ENCODE data around the gene MS4A8. TPM values are rescaled to one million over a fixed set of nuclear protein-coding genes. Genes with fewer than 3 reads are reported as not detected.

The MS4A8 gene
- total and polyA plus RNA-seq, 2 donors from 2014 or later: 0.67 TPM; not detected in 1

GRCh38 chr11:60739114-60739513, 39.7 kb downstream of the MS4A8 start:
- Histone ChIP-seq H3K27me3 (ENCODE audit: control insufficient read depth, insufficient read depth, low read length) (no peaks in the 10 kb centered on the region), H3K9me3 (ENCODE audit: control insufficient read depth in 2 of 3, insufficient read depth in 1 of 3, low read length in 3 of 3) (peaks cover 0 to 14% (median 0%) of the 10 kb centered on the region in 3 donors), H3K4me1 (ENCODE audit: control insufficient read depth in 2 of 3, insufficient read depth in 2 of 3, low read depth in 1 of 3, low read length in 3 of 3) (no peaks in the 10 kb centered on the region), H3K4me3 (ENCODE audit: low read length in 3 of 3) (no peak overlapping the region), H3K36me3 (ENCODE audit: control insufficient read depth in 2 of 3, insufficient read depth in 3 of 3, low read length in 3 of 3) (no peaks in the 10 kb centered on the region), H3K9ac (ENCODE audit: low read length in 3 of 3) (no peak overlapping the region), H3K27ac (ENCODE audit: low read depth in 2 of 2, low read length in 2 of 2) (no peak overlapping the region)
- no peak for FAIRE-seq
- intact Hi-C loops (cut with DNase I): no loop called here
- TF ChIP-seq CTCF (IDR thresholded peaks at IDR 0.05; ENCODE audit: borderline replicate concordance, extremely low read depth, insufficient read depth): no peak
- no peak for DNase-seq

- peaks cover 0 to 16% (median 0%) of the 10 kb centered on the region in 3 donors for H3K9me3 ChIP-seq (ENCODE audit: control insufficient read depth in 2 of 3, insufficient read depth in 1 of 3, low read length in 3 of 3)
- no peak for FAIRE-seq
Observed at GRCh38 chr11:60740573-60740972, 41.2 kb downstream of the MS4A8 start.

GRCh38 chr11:60741421-60741820, 42.0 kb downstream of the MS4A8 start:
- no peaks in the 10 kb centered on the region for H3K27me3 ChIP-seq (ENCODE audit: control insufficient read depth, insufficient read depth, low read length)
- intact Hi-C loops (cut with DNase I): no loop called here
- no peak overlapping the region for H3K27ac ChIP-seq (ENCODE audit: low read depth in 2 of 2, low read length in 2 of 2)
- no peaks in the 10 kb centered on the region for H3K4me1 ChIP-seq (ENCODE audit: control insufficient read depth in 2 of 3, insufficient read depth in 2 of 3, low read depth in 1 of 3, low read length in 3 of 3)
- H3K9me3 ChIP-seq (ENCODE audit: control insufficient read depth in 2 of 3, insufficient read depth in 1 of 3, low read length in 3 of 3): peaks cover 0 to 16% (median 0%) of the 10 kb centered on the region in 3 donors
- no peaks in the 10 kb centered on the region for H3K36me3 ChIP-seq (ENCODE audit: control insufficient read depth in 2 of 3, insufficient read depth in 3 of 3, low read length in 3 of 3)
- no peak overlapping the region for H3K9ac ChIP-seq (ENCODE audit: low read length in 3 of 3)
- FAIRE-seq (no peak), DNase-seq (no peak)
- H3K4me3 ChIP-seq (ENCODE audit: low read length in 3 of 3): no peak overlapping the region
- no peak for TF ChIP-seq CTCF (IDR thresholded peaks at IDR 0.05; ENCODE audit: borderline replicate concordance, extremely low read depth, insufficient read depth)

More at GRCh38 chr11:60740573-60740972, 41.2 kb downstream of the MS4A8 start:
- intact Hi-C loops (cut with DNase I): no loop called here
- Histone ChIP-seq H3K4me3 (ENCODE audit: low read length in 3 of 3) (no peak overlapping the region), H3K27me3 (ENCODE audit: control insufficient read depth, insufficient read depth, low read length) (no peaks in the 10 kb centered on the region), H3K4me1 (ENCODE audit: control insufficient read depth in 2 of 3, insufficient read depth in 2 of 3, low read depth in 1 of 3, low read length in 3 of 3) (no peaks in the 10 kb centered on the region), H3K27ac (ENCODE audit: low read depth in 2 of 2, low read length in 2 of 2) (no peak overlapping the region), H3K36me3 (ENCODE audit: control insufficient read depth in 2 of 3, insufficient read depth in 3 of 3, low read length in 3 of 3) (no peaks in the 10 kb centered on the region), H3K9ac (ENCODE audit: low read length in 3 of 3) (no peak overlapping the region)
- no peak for TF ChIP-seq CTCF (IDR thresholded peaks at IDR 0.05; ENCODE audit: borderline replicate concordance, extremely low read depth, insufficient read depth)
- no peak for DNase-seq

- no peaks in the 10 kb centered on the region for H3K4me1 ChIP-seq (ENCODE audit: control insufficient read depth in 2 of 3, insufficient read depth in 2 of 3, low read depth in 1 of 3, low read length in 3 of 3)
- DNase-seq (no peak), FAIRE-seq (no peak)
- peaks cover 0 to 16% (median 0%) of the 10 kb centered on the region in 3 donors for H3K9me3 ChIP-seq (ENCODE audit: control insufficient read depth in 2 of 3, insufficient read depth in 1 of 3, low read length in 3 of 3)
- H3K9ac ChIP-seq (ENCODE audit: low read length in 3 of 3): no peak overlapping the region
- H3K36me3 ChIP-seq (ENCODE audit: control insufficient read depth in 2 of 3, insufficient read depth in 3 of 3, low read length in 3 of 3): no peaks in the 10 kb centered on the region
- no peaks in the 10 kb centered on the region for H3K27me3 ChIP-seq (ENCODE audit: control insufficient read depth, insufficient read depth, low read length)
- intact Hi-C loops (cut with DNase I): no loop called here
- H3K4me3 ChIP-seq (ENCODE audit: low read length in 3 of 3): no peak overlapping the region
- no peak overlapping the region for H3K27ac ChIP-seq (ENCODE audit: low read depth in 2 of 2, low read length in 2 of 2)
- no peak for TF ChIP-seq CTCF (IDR thresholded peaks at IDR 0.05; ENCODE audit: borderline replicate concordance, extremely low read depth, insufficient read depth)
Observed at GRCh38 chr11:60743058-60743457, 43.6 kb downstream of the MS4A8 start.

Measured in kidney (tissue), 14 donors.